Measurements from ENCODE around the gene RFX5.

RFX5 gene

GRCh38 chr1:151334822-151335221, 12.2 kb downstream of the RFX5 start:
- H3K4me1 ChIP-seq (ENCODE audit: control insufficient read depth, insufficient read depth, low read length): no peaks in the 10 kb centered on the region
- H3K9me3 ChIP-seq (ENCODE audit: control insufficient read depth, insufficient read depth, low read depth, low read length): no peaks in the 10 kb centered on the region

GRCh38 chr1:151327903-151328674, 19.0 kb downstream of the RFX5 start:
- H3K36me3 ChIP-seq (ENCODE audit: control insufficient read depth, insufficient read depth, low read length): peaks cover 8% of the 10 kb centered on the region
- H3K4me1 ChIP-seq (ENCODE audit: control insufficient read depth, insufficient read depth, low read length): peaks cover 11% of the 10 kb centered on the region
- H3K27me3 ChIP-seq (ENCODE audit: control insufficient read depth, insufficient read depth, low read length): no peaks in the 10 kb centered on the region
- no peaks in the 10 kb centered on the region for H3K9me3 ChIP-seq (ENCODE audit: control insufficient read depth, insufficient read depth, low read depth, low read length)
- H3K9ac ChIP-seq (ENCODE audit: low read length): peak overlapping the region; percentile 93
- H3K4me3 ChIP-seq (ENCODE audit: low read depth, low read length): peak overlapping the region; percentile 84
- peak overlapping the region; percentile 96; the same call in 1 of the 2 replicates for H3K27ac ChIP-seq (ENCODE audit: low read depth, low read length)

More at GRCh38 chr1:151334822-151335221, 12.2 kb downstream of the RFX5 start:
- Histone ChIP-seq H3K36me3 (ENCODE audit: control insufficient read depth, insufficient read depth, low read length) (no peaks in the 10 kb centered on the region), H3K9ac (ENCODE audit: low read length) (no peak overlapping the region), H3K27me3 (ENCODE audit: control insufficient read depth, insufficient read depth, low read length) (no peaks in the 10 kb centered on the region), H3K27ac (ENCODE audit: low read depth, low read length) (no peak overlapping the region), H3K4me3 (ENCODE audit: low read depth, low read length) (no peak overlapping the region)

GRCh38 chr1:151327223-151327902, 19.7 kb downstream of the RFX5 start, which contains the start of gene PI4KB:
PI4KB (minus strand) TSS chr1:151327416; CDS start chr1:151316481, 10,935 bp downstream.
- Histone ChIP-seq H3K4me3 (ENCODE audit: low read depth, low read length) (peak within 1 kb of the TSS; percentile 84), H3K4me1 (ENCODE audit: control insufficient read depth, insufficient read depth, low read length) (peaks cover 11% of the 10 kb centered on the region), H3K36me3 (ENCODE audit: control insufficient read depth, insufficient read depth, low read length) (peaks cover 11% of the 10 kb centered on the region), H3K27me3 (ENCODE audit: control insufficient read depth, insufficient read depth, low read length) (no peaks in the 10 kb centered on the region), H3K9ac (ENCODE audit: low read length) (peak within 1 kb of the TSS; percentile 93), H3K27ac (ENCODE audit: low read depth, low read length) (peak within 1 kb of the TSS; percentile 96), H3K9me3 (ENCODE audit: control insufficient read depth, insufficient read depth, low read depth, low read length) (no peaks in the 10 kb centered on the region)

- Histone ChIP-seq H3K36me3 (ENCODE audit: control insufficient read depth, insufficient read depth, low read length) (peaks cover 11% of the 10 kb centered on the region), H3K27me3 (ENCODE audit: control insufficient read depth, insufficient read depth, low read length) (no peaks in the 10 kb centered on the region), H3K27ac (ENCODE audit: low read depth, low read length) (no peak overlapping the region), H3K9me3 (ENCODE audit: control insufficient read depth, insufficient read depth, low read depth, low read length) (no peaks in the 10 kb centered on the region), H3K9ac (ENCODE audit: low read length) (peak overlapping the region; percentile 93), H3K4me3 (ENCODE audit: low read depth, low read length) (peak overlapping the region; percentile 84), H3K4me1 (ENCODE audit: control insufficient read depth, insufficient read depth, low read length) (peaks cover 11% of the 10 kb centered on the region)
Observed at GRCh38 chr1:151326619-151327222, 20.3 kb downstream of the RFX5 start.

- peak overlapping the region; percentile 84 for H3K4me3 ChIP-seq (ENCODE audit: low read depth, low read length)
- peaks cover 11% of the 10 kb centered on the region for H3K4me1 ChIP-seq (ENCODE audit: control insufficient read depth, insufficient read depth, low read length)
- no peak overlapping the region for H3K9ac ChIP-seq (ENCODE audit: low read length)
- no peaks in the 10 kb centered on the region for H3K9me3 ChIP-seq (ENCODE audit: control insufficient read depth, insufficient read depth, low read depth, low read length)
- no peak overlapping the region for H3K27ac ChIP-seq (ENCODE audit: low read depth, low read length)
- H3K27me3 ChIP-seq (ENCODE audit: control insufficient read depth, insufficient read depth, low read length): no peaks in the 10 kb centered on the region
- H3K36me3 ChIP-seq (ENCODE audit: control insufficient read depth, insufficient read depth, low read length): peaks cover 14% of the 10 kb centered on the region
Observed at GRCh38 chr1:151325646-151326429, 21.2 kb downstream of the RFX5 start.

GRCh38 chr1:151325231-151325630, 21.8 kb downstream of the RFX5 start:
- no peaks in the 10 kb centered on the region for H3K27me3 ChIP-seq (ENCODE audit: control insufficient read depth, insufficient read depth, low read length)
- no peak overlapping the region for H3K9ac ChIP-seq (ENCODE audit: low read length)
- H3K4me3 ChIP-seq (ENCODE audit: low read depth, low read length): no peak overlapping the region
- H3K9me3 ChIP-seq (ENCODE audit: control insufficient read depth, insufficient read depth, low read depth, low read length): no peaks in the 10 kb centered on the region
- peaks cover 15% of the 10 kb centered on the region for H3K36me3 ChIP-seq (ENCODE audit: control insufficient read depth, insufficient read depth, low read length)
- peaks cover 11% of the 10 kb centered on the region for H3K4me1 ChIP-seq (ENCODE audit: control insufficient read depth, insufficient read depth, low read length)
- H3K27ac ChIP-seq (ENCODE audit: low read depth, low read length): no peak overlapping the region

GRCh38 chr1:151324390-151324930, 22.6 kb downstream of the RFX5 start:
- Histone ChIP-seq H3K4me3 (ENCODE audit: low read depth, low read length) (no peak overlapping the region), H3K36me3 (ENCODE audit: control insufficient read depth, insufficient read depth, low read length) (peaks cover 15% of the 10 kb centered on the region), H3K27ac (ENCODE audit: low read depth, low read length) (no peak overlapping the region), H3K27me3 (ENCODE audit: control insufficient read depth, insufficient read depth, low read length) (no peaks in the 10 kb centered on the region), H3K4me1 (ENCODE audit: control insufficient read depth, insufficient read depth, low read length) (peaks cover 11% of the 10 kb centered on the region), H3K9me3 (ENCODE audit: control insufficient read depth, insufficient read depth, low read depth, low read length) (no peaks in the 10 kb centered on the region), H3K9ac (ENCODE audit: low read length) (no peak overlapping the region)

GRCh38 chr1:151318975-151319374, 28.1 kb downstream of the RFX5 start:
- H3K27ac ChIP-seq (ENCODE audit: low read depth, low read length): no peak overlapping the region

GRCh38 chr1:151315565-151316235, 31.4 kb downstream of the RFX5 start:
- no peak overlapping the region for H3K27ac ChIP-seq (ENCODE audit: low read depth, low read length)
- no peak overlapping the region for H3K9ac ChIP-seq (ENCODE audit: low read length)
- H3K4me1 ChIP-seq (ENCODE audit: control insufficient read depth, insufficient read depth, low read length): peaks cover 14% of the 10 kb centered on the region; the same call in 1 of the 2 replicates
- no peaks in the 10 kb centered on the region for H3K27me3 ChIP-seq (ENCODE audit: control insufficient read depth, insufficient read depth, low read length)
- no peaks in the 10 kb centered on the region for H3K9me3 ChIP-seq (ENCODE audit: control insufficient read depth, insufficient read depth, low read depth, low read length)
- peaks cover 56% of the 10 kb centered on the region for H3K36me3 ChIP-seq (ENCODE audit: control insufficient read depth, insufficient read depth, low read length)
- no peak overlapping the region for H3K4me3 ChIP-seq (ENCODE audit: low read depth, low read length)

More at GRCh38 chr1:151318975-151319374, 28.1 kb downstream of the RFX5 start:
- Histone ChIP-seq H3K9me3 (ENCODE audit: control insufficient read depth, insufficient read depth, low read depth, low read length) (no peaks in the 10 kb centered on the region), H3K4me1 (ENCODE audit: control insufficient read depth, insufficient read depth, low read length) (no peaks in the 10 kb centered on the region), H3K4me3 (ENCODE audit: low read depth, low read length) (no peak overlapping the region), H3K36me3 (ENCODE audit: control insufficient read depth, insufficient read depth, low read length) (peaks cover 37% of the 10 kb centered on the region), H3K27me3 (ENCODE audit: control insufficient read depth, insufficient read depth, low read length) (no peaks in the 10 kb centered on the region), H3K9ac (ENCODE audit: low read length) (no peak overlapping the region)

Data from HUES6 (cell line).